ENCODE data around the gene TNNT3.

The TNNT3 gene

GRCh38 chr11:1982873-1983600 is 63.5 kb downstream of the TNNT3 start:
- Histone ChIP-seq H3K36me3 (ENCODE audit: insufficient read depth, low read length) (no peaks in the 10 kb centered on the region), H3K4me1 (ENCODE audit: insufficient read depth, low read length) (no peaks in the 10 kb centered on the region), H3K9me3 (ENCODE audit: control insufficient read depth, insufficient read depth, low read length) (no peaks in the 10 kb centered on the region), H3K9ac (ENCODE audit: low read depth, low read length) (no peak overlapping the region)

GRCh38 chr11:1983601-1983961 is 64.1 kb downstream of the TNNT3 start:
- Histone ChIP-seq H3K9me3 (ENCODE audit: control insufficient read depth, insufficient read depth, low read length) (no peaks in the 10 kb centered on the region), H3K4me1 (ENCODE audit: insufficient read depth, low read length) (no peaks in the 10 kb centered on the region), H3K9ac (ENCODE audit: low read depth, low read length) (no peak overlapping the region), H3K36me3 (ENCODE audit: insufficient read depth, low read length) (no peaks in the 10 kb centered on the region)

GRCh38 chr11:1987024-1987423 is 67.5 kb downstream of the TNNT3 start:
- H3K36me3 ChIP-seq (ENCODE audit: insufficient read depth, low read length): no peaks in the 10 kb centered on the region
- H3K4me1 ChIP-seq (ENCODE audit: insufficient read depth, low read length): no peaks in the 10 kb centered on the region
- H3K9ac ChIP-seq (ENCODE audit: low read depth, low read length): no peak overlapping the region
- H3K9me3 ChIP-seq (ENCODE audit: control insufficient read depth, insufficient read depth, low read length): no peaks in the 10 kb centered on the region

GRCh38 chr11:1988174-1988573 is 68.7 kb downstream of the TNNT3 start:
- Histone ChIP-seq H3K9me3 (ENCODE audit: control insufficient read depth, insufficient read depth, low read length) (no peaks in the 10 kb centered on the region), H3K36me3 (ENCODE audit: insufficient read depth, low read length) (no peaks in the 10 kb centered on the region), H3K4me1 (ENCODE audit: insufficient read depth, low read length) (no peaks in the 10 kb centered on the region), H3K9ac (ENCODE audit: low read depth, low read length) (no peak overlapping the region)
